Mucosa of descending colon (tissue), 3 donors: ENCODE results near the gene CHMP4A. TPM values are rescaled to one million over a fixed set of nuclear protein-coding genes. Genes with fewer than 3 reads are reported as not detected.
"Not testable (repeated sequence)": the region's sequence is repeated elsewhere in the genome, so short reads cannot be mapped to it uniquely, and the experiment has no call there.

Source experiments
- ATAC-seq: fragments of 200-7000 bp; cut with Tn5 transposase; one replicate; pipeline ENCODE4 v1.9.1; 2020; ENCODE audit warnings: mild to moderate bottlenecking, moderate library complexity
- DNase-seq, 3 donors: peaks; one replicate each; pipeline ENCODE4 v3.0.0-alpha.2; 2020
- H3K36me3 ChIP-seq: fragments of 200-600 bp; one replicate; pipeline ENCODE4 v1.8.0; 2021; ENCODE audit warnings: low read depth, mild to moderate bottlenecking
- H3K4me1 ChIP-seq: fragments of 200-600 bp; one replicate; pipeline ENCODE4 v1.8.0; 2021; ENCODE audit warnings: low read depth, mild to moderate bottlenecking
- H3K4me3 ChIP-seq: fragments of 200-600 bp; one replicate; pipeline ENCODE4 v1.8.0; 2021; ENCODE audit warnings: mild to moderate bottlenecking
- H3K9me3 ChIP-seq: fragments of 200-600 bp; one replicate; pipeline ENCODE4 v1.8.0; 2021; ENCODE audit warnings: mild to moderate bottlenecking
- CTCF ChIP-seq: fragments of 200-600 bp; IDR thresholded peaks from one replicate; pipeline ENCODE4 v1.8.0; 2022; ENCODE audit warnings: antibody characterized with exemption, mild to moderate bottlenecking
- intact Hi-C, 2 donors: fragments of 100-400 bp; cut with DNase I in 1 of 2; cut with micrococcal nuclease in 1 of 2; formaldehyde crosslinking; loops; one replicate each; pipeline versions ENCODE4 v1.11.0 to v1.11.1; 2022; cut with DNase I, micrococcal nuclease
- total RNA-seq, 3 donors: library from RNA; stranded (reverse); fragmentation: NEBNext Ultra II Directional in 2 of 3; extraction: Animal tissue kit (Norgen Biotek cat#: 25700) in 2 of 3; gene quantifications; one replicate each; pipeline versions ENCODE4 v1.2.1 to v1.2.4, GENCODE V29; 2021 to 2023
- donor health status: DM: no; HTN: no; CAD: no; lungs with moderate emphysema.
- donor health status: DM: no; HTN: no; CAD: no.
- donor health status: DM: no; HTN: yes; CAD: no.

The CHMP4A gene
- total RNA-seq, 3 donors from 2014 or later, result 47.6 to 67.8 (median 49.5) TPM

GRCh38 chr14:24206260-24207103 lies 6.8 kb downstream of the CHMP4A start:
- H3K4me1 ChIP-seq, result no peaks in the 10 kb centered on the region
- no peaks in the 10 kb centered on the region for H3K9me3 ChIP-seq
- intact Hi-C loops, result no loop called here
- DNase-seq (no peak), ATAC-seq (no peak)
- no peak overlapping the region for H3K4me3 ChIP-seq
- H3K36me3 ChIP-seq, result peaks cover 3% of the 10 kb centered on the region
- TF ChIP-seq CTCF, result no peak

- H3K9me3 ChIP-seq, result no peaks in the 10 kb centered on the region
- intact Hi-C loops, result no loop called here
- no peaks in the 10 kb centered on the region for H3K4me1 ChIP-seq
- no peak for TF ChIP-seq CTCF
- DNase-seq (no peak), ATAC-seq (no peak)
- H3K4me3 ChIP-seq, result no peak overlapping the region
- H3K36me3 ChIP-seq, result no peaks in the 10 kb centered on the region
Measured at GRCh38 chr14:24204163-24205146, 8.8 kb downstream of the CHMP4A start.

- intact Hi-C loops, result not testable (repeated sequence)
Measured at GRCh38 chr14:24203249-24203886, 9.9 kb downstream of the CHMP4A start.

GRCh38 chr14:24202538-24202937 lies 10.8 kb downstream of the CHMP4A start:
- ATAC-seq, H3K4me3 ChIP-seq, H3K9me3 ChIP-seq, DNase-seq, H3K36me3 ChIP-seq, intact Hi-C loops: not testable (repeated sequence)
- H3K4me1 ChIP-seq, result peaks cover 10% of the 10 kb centered on the region

More at GRCh38 chr14:24203249-24203886, 9.9 kb downstream of the CHMP4A start:
- DNase-seq, ATAC-seq, H3K9me3 ChIP-seq, H3K4me1 ChIP-seq, H3K4me3 ChIP-seq, H3K36me3 ChIP-seq: not testable (repeated sequence)

GRCh38 chr14:24198814-24199524 lies 14.3 kb downstream of the CHMP4A start:
- DNase-seq, result peak in 1 of 3 donors; percentile 33

More at GRCh38 chr14:24198814-24199524, 14.3 kb downstream of the CHMP4A start:
- ATAC-seq, result no peak
- Histone ChIP-seq H3K4me1 (peaks cover 25% of the 10 kb centered on the region), H3K9me3 (no peaks in the 10 kb centered on the region), H3K36me3 (no peaks in the 10 kb centered on the region), H3K4me3 (no peak overlapping the region)
- TF ChIP-seq CTCF, result no peak
- intact Hi-C loops, result no loop called here
